ENCODE data around the gene BTAF1.

GRCh38 chr10:91978585-91978984, 55.0 kb downstream of the BTAF1 start:
- TF ChIP-seq, protein P1, sequence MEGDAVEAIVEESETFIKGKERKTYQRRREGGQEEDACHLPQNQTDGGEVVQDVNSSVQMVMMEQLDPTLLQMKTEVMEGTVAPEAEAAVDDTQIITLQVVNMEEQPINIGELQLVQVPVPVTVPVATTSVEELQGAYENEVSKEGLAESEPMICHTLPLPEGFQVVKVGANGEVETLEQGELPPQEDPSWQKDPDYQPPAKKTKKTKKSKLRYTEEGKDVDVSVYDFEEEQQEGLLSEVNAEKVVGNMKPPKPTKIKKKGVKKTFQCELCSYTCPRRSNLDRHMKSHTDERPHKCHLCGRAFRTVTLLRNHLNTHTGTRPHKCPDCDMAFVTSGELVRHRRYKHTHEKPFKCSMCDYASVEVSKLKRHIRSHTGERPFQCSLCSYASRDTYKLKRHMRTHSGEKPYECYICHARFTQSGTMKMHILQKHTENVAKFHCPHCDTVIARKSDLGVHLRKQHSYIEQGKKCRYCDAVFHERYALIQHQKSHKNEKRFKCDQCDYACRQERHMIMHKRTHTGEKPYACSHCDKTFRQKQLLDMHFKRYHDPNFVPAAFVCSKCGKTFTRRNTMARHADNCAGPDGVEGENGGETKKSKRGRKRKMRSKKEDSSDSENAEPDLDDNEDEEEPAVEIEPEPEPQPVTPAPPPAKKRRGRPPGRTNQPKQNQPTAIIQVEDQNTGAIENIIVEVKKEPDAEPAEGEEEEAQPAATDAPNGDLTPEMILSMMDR (IDR thresholded peaks at IDR 0.05) = no peak
- no peak for TF ChIP-seq POLR2AphosphoS5 (IDR thresholded peaks at IDR 0.05)
